GM21390 (cell line): ENCODE data around the gene COL4A3.
A peak's percentile ranks its signal among the peaks of the same experiment; 100 is the strongest.
"Not testable (repeated sequence)": the region's sequence is repeated elsewhere in the genome, so short reads cannot be mapped to it uniquely, and the experiment has no call there.

ENCODE experiments used
- ATAC-seq: cut with Tn5 transposase; IDR thresholded peaks from one replicate; pipeline ENCODE4 v1.9.1; 2021; ENCODE audit not compliant: unreplicated experiment

The COL4A3 gene

GRCh38 chr2:227154986-227155774, 9.2 kb upstream of the COL4A3 start:
- ATAC-seq: no peak

DNA sequence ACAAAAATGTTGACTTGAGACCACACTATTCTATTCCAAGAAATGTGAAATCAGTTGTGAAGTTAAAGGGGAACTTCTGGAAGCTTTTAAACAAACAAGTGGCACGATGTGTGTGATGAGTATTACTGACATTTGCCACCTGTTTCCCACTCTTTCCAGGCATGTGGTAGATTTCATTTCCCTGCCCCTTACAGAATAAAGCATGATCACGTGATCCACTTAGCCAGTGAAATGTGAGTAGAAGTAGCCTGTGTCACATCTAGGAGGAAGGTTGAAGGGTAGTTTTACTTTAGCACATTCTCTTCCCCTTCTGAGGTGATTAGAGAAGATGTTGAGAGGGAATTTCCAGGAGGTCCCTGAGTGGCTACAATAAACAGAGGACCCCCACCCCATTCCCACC, 4.3 kb upstream of the COL4A3 start:
- ATAC-seq: no peak

GRCh38 chr2:227161947-227162346, 2.5 kb upstream of the COL4A3 start:
- no peak for ATAC-seq

GRCh38 chr2:227163485-227163997, 883 bp upstream of the COL4A3 start:
- peak; percentile 60 for ATAC-seq

GRCh38 chr2:227164763-227165291, 403 bp downstream of the COL4A3 start:
- ATAC-seq: peak; percentile 64

GRCh38 chr2:227171779-227172178, 7.4 kb downstream of the COL4A3 start:
- ATAC-seq: not testable (repeated sequence)

- ATAC-seq: no peak
Observed at GRCh38 chr2:227177592-227178336, 13.3 kb downstream of the COL4A3 start.

- no peak for ATAC-seq
Observed at GRCh38 chr2:227179988-227180685, 15.7 kb downstream of the COL4A3 start.

GRCh38 chr2:227180770-227181169, 16.3 kb downstream of the COL4A3 start:
- no peak for ATAC-seq

DNA sequence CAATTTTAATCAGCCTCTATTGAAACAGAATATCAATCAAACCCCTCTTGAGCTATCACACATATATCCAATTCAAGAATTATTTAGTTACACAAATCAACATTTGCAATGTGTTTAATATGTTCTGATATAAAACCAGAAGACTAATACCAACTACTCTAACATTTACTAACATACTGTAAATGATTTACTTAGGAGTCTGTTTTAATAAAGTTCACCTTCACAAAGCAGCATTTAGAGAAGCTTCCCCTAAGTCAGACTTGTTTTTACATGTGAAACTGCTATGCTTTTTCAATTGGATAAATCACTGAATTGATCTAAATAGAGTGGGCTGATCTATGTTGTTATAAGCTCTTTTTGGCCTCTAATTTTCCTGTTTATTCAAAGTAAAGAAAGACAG, 18.3 kb downstream of the COL4A3 start:
- no peak for ATAC-seq

GRCh38 chr2:227183657-227184367, 19.4 kb downstream of the COL4A3 start:
- no peak for ATAC-seq

- no peak for ATAC-seq
Observed at GRCh38 chr2:227185615-227186232, 21.3 kb downstream of the COL4A3 start.

- no peak for ATAC-seq
Observed at GRCh38 chr2:227186751-227187150, 22.3 kb downstream of the COL4A3 start.

DNA sequence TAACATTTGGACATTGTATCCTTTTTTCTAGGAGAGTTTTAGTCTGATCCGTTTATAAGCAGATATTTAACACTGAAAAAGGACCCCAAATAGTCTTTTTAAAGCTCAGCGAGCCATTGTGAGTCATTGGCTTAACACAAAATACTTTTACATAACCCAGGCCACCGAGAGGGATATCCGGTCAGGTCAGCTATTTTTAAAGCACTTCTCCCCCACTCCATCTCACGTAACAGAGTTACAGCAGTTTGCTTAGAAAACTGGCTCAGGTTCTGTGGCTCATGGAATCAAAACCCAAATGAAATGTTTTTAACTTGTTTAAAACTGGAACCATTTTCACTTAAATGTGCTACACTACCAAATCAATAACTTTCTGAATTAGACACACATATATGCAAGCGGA, 23.9 kb downstream of the COL4A3 start:
- ATAC-seq: peak; percentile 74

DNA sequence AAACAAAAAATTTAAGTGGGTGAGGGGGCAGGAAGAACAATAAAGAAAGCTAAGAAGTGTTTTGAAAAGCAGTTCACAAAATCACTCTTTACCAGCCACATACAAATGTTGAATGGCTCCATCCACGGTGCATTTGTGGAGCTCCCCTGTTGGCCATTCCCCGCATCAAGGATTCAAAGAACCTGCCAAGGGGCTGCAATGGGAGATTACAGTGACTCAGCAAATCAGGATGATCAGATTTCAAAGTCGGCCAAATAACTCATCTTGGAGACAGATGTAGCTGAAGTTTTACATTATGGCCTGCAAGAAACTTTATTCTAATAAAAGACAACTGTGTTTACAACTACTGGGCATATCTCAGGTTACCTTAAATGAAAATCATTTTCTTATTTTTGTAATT, 26.9 kb downstream of the COL4A3 start:
- no peak for ATAC-seq

DNA sequence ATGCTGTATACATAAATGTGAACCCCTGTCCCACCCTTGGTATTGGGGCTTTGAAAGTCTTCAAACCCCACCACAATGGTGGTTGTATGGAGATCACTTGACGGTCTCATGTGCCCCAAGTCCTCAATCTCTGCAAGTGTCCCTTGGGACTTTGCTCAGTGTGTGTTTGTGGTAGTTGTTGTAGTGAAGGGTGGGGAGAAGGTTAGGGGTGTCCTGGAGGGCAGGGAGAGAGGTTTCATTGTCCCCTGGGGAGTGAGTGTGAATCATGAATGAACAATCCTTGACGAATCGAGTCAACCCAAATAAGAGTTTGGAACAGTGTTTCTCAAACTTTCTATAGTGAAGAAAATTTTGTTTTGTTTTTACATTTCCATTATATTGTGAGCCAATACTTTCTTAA, 28.1 kb downstream of the COL4A3 start:
- ATAC-seq: no peak

DNA sequence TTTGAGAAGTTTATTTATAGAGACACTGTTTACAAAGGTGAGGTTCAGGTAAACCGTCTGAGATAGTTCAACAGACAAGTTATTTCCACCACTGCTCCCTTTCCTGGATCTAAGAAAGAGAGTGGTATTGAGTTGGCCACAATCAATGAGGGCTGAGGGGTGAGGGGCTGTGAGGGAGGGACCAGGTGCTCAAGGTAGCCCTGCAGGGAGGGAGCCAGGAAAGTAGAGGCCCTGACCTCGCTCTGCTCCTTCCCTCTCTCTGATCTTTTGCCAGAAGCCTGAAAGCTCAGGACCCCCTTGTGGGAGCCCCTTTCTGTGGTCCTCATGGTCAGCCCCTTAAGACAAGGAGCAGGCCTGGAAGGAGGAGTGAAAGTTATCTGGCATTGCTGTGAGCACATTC, 29.8 kb downstream of the COL4A3 start:
- ATAC-seq: no peak

GRCh38 chr2:227198866-227199265, 34.4 kb downstream of the COL4A3 start:
- no peak for ATAC-seq

DNA sequence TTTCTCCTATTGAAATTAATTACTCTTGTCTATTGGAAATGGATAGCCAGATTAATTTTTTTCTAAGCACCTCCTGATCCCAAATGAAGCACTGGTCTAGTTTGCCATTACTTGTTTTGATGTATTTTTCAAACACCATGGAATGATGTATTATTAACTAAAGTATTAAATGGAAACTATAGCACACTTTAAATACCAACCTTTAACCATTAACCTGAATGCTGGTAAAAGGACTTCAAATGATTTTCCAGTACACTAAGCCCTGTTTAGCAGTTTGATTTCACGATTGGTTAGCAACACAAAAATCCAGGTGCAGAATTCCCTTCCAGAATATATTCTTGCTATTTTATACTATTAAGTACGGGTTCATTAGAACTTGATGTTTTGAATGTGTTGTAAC, 37.3 kb downstream of the COL4A3 start:
- no peak for ATAC-seq

DNA sequence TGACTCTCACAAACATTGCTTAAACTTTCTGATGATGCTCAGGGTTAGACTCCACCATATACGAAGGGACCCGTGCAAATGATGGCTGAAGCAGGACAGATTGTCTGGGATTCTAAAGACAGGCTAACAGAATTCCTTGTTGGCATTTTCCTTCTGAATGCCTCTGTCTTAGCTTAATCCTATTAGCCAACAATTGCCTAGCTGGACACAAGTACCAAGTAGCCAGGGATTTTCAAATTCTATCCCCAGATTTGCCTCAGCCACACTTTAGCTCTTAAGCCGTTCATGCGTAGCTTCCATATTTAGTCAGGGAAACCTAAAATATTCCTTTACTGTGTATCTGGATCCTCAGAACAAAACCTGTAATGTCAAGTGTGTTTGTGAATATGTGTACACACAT, 40.0 kb downstream of the COL4A3 start:
- ATAC-seq: no peak
